ELF-1 (cell line): ENCODE results near the gene BDH1.

Experiments
- DNase-seq: peaks from one replicate; pipeline ENCODE4 v3.0.0-alpha.2; 2016; ENCODE audit warnings: low read depth, low spot score

The BDH1 gene

DNA sequence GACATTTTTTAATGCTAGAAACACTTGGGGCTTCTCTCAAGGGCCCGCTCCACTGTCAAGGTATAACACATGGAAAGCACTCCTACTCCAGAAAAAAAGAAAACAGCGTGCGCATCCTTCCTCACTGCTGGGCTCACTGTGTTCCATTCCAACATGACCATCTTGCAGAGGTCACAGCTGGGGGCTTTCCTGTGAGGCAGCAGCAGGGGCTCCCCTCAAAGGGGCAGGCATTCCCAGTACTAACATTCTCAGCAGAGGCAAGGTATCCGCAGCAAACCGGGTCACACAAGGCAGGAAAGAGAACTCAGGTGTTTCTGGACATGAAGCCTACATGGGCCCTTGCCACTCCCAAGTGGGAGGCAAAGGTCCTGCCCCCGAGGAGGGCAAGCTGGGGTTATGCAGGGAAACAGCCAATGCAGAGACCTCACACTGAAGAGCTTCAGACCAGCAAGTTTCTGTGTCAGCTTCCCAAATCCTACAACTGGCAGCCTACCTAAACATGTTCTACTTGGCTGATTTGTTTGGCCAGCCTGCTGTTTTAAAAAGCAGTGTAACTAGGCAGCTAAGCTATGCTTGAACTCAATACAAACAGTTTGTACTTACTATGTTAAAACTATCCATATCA lies 6.4 kb downstream of the BDH1 start:
- no peak for DNase-seq

DNA sequence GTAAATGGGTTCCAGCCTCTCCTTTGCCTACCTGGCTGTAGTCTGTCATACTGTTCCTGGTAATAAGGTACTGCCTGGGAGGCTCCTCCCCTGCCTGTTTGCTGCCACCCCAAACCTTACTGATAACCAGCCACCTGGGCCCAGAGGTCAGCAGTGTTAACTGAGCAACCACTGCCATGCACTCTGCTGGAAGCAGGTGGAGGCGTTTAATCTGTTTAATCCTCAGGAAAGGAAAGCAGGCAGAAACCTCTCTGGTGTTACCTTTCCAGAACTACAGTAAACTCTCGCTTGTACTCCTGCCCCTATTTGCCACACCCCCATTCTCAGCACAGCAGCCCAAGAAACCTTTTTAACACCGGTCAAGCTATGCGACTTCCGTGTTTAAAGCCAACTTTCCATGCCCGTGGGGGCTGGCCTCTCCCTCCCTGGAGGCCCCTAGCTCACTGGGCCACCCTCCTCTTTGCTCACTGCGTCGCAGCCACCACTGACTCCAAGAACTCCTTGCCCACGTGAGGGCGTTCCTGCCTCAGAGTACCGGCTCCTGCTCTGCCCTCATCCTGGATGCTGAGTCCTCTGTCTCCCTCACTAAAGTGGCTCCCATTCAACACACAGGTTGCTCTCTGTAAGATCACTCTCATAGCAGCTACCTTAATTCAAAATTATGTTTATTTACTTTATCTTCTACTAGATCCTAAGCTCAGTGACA lies 8.3 kb downstream of the BDH1 start:
- peak; percentile 59 for DNase-seq

DNA sequence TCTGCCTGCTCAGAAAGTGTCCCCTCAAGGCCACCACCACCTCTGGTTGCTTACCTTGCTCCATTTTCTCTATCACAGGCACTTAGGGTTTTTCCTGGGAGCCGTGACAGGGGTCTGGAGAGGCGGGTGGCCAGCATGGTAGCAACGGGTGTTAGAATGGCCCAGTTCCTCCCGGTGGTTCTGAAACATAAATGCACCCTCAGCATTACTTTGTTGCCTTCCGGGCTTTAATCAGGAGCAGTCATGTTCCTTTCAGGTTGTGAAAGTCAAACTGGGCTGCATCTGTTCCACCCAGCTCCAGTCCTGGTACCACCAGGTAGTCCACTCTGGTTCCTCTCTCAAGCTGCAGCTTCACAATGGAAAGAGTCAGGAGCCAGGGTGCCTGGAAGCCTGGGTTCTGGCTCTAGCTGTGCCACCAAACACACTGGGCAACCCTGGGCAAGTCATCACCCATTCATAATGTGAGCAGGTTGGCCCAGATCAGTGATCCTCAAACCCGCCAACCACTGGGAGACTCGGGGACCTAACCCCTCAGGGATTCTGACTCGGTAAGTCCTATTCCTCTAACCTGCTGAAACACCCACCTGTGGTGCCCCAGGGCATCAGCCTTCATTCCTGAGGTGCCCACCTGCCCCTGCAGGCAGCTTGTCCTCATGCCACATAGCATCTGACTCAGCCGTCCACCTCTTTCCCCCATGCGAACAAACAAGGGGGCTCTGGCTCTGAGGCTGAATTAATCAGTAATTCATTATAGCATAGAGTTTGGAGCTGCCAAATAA lies 9.3 kb downstream of the BDH1 start:
- no peak for DNase-seq

DNA sequence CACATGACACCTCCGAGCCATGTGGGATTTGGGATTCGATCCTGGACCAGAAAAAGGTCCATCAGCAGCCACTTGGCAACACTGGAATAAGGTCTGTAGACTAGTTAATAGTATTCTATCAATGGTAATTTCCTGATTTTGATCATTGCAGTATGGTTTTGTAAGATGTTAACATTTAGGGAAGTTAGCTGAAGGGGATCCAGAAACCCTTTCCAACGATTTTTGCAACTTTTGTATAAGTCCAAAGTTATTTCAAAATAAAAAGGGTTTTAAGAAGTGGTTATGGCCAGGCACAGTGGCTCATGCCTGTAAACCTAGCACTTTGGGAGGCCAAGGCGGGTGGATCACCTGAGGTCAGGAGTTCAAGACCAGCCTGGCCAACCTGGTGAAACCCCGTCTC lies 10.2 kb downstream of the BDH1 start:
- no peak for DNase-seq

DNA sequence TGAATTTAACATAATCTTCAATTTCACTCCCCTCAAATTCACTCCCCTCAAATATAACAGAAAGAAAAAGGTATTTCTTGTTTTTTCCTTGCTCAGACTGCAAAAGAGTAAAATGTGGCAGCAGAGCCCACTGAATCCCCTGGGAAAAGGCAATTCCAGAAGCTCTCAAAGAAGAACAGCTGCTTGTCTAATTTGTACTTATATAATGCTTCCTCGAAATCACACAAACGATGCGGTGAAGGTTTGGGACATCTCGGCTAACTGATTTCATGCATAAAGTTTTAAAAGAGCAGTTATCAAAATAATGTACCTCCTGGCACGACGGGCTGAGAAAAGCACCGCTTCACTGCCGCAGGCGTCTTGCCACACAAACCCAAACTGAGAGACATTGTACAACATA lies 10.7 kb downstream of the BDH1 start:
- DNase-seq, result no peak

DNA sequence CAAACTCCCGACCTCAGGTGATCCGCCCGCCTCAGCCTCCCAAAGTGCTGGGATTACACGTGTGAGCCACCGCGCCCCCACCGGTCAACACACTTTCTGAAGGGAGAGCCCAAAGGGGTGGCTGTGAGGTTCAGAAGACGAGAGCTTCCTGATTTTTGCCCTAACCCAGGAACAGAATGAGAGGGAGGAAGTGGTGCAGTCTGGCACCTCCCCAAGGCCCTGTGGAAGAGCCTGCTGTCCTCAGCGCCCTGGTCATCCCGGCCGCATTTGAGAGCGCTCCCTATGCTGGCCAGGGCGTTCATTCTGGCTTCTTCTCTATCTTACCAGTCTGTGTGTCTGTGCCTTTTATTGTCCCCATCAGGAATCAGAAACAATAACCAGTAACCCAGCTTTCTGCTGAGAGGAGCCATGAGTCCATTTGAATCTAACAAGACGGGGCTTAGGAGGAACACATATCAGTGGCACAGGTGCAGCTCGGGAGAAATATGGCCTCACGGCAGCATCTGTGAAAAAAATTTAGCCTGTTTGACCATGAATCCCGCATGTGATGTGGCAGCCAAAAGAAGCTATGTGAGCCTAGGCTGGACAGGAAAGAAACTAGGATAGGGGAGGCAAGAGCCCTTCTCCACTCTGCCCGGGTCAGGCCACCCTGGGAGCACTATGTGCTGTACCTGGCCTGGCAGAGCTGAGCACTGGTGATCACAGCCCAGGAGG lies 12.9 kb downstream of the BDH1 start:
- no peak for DNase-seq

DNA sequence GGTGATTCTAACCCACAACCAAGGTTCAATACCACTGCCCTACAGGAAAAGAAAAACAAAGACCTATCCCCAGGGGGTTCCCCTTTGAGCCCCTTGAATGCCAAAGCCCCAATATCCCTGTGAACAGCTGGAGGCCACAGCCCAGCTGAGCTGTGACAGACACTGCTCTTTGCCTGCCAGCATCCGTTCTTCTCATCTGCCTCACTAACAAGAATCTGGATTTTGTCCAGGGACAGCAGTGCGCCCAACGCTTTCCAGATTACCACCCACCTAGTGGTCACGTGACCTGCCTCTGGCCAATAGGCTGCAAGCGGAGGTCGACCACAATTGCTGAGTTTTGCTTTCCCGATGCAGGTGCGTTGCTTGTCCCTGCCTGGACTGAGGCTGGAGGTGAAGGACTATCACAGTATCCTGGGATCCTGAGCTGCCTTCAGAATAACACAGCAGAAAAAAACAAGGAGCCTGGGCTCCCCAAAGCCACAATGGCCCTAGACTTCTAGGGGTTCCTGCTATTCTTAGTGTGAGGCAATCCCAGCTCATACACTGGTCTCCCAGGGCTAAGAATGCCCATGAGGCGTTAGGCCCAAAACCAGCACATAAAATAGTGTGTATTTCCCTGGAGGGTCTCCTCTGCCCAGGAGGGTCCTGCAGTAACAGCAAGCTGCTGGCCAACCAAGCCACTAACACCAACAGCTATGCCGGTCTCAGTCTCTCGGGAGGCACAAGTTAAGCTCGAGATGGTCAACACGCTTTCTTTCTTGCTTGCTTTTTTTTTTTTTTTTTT lies 13.8 kb downstream of the BDH1 start:
- peak; percentile 94 for DNase-seq

DNA sequence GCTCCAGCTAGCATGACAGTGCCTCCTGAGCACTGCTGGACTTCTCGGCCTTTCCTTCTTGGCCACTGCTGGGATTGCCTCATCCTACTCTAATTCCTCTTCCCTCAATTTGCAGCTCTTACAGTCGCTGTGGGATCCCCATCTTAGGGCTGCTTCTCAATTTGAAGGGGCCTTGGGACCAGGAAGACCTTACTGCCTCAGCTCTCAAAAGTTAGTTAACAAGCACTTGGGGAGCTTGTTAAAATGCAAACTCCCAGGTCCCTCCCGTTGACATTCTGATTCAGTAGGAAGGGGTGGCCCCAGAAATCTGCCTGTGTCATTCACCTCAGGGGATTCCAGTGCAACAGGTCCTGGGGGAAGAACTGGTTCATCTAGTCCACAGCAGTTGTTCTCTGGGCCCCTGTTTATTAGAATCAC lies 14.8 kb downstream of the BDH1 start:
- peak; percentile 68 for DNase-seq

DNA sequence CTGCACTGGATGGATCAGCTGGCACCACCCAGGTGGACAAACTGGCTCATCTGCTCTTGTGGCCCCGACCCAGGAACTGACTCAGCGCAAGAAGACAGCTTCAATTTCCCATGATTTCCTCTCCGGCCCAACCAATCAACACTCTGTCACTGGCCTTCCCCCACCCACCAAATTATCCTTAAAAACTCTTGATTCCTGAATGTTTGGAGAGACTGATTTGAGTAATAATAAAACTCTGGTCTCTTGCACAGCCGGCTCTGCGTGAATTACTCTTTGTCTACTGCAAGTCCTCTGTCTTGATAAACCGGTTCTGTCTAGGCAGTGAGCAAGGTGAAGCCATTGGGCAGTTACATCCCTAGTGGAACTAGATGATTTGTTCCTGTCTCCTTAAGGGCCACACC lies 16.1 kb downstream of the BDH1 start:
- DNase-seq, result peak; percentile 79

DNA sequence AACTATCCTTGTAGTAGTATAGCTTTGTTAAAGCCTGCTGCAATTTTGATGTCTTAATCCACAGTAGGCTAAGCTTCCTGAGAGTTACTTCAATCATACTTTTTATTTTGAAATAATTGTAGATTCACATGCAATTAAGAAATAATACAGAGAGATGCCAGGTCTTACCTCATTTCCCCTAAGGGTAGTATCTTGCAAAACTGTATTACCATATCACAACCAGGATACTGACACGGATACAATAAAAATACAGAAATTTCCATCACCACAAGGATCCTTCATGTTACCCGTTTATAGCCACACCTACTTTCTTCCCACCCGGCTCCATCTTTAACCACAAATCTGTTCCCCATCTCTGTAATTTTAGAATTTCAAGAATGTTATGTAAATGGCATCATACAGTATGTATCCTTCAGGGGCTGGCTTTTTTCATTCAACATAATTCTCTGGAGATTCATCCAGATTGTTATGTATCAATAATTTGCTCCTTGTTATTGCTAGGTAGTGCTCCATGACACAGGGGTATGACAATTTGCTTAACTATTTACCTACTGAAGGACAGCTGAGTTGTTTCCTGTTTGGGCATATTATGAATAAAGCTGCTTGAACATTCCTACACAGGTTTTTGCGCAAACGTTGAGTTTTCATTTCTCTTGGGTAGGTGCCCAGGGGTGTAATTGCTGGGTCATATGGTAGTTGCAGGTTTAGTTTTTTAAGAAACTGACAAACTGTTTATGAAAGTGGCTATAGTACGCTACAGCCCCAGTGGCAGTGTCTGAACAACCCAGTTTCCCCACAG lies 21.6 kb downstream of the BDH1 start:
- no peak for DNase-seq

DNA sequence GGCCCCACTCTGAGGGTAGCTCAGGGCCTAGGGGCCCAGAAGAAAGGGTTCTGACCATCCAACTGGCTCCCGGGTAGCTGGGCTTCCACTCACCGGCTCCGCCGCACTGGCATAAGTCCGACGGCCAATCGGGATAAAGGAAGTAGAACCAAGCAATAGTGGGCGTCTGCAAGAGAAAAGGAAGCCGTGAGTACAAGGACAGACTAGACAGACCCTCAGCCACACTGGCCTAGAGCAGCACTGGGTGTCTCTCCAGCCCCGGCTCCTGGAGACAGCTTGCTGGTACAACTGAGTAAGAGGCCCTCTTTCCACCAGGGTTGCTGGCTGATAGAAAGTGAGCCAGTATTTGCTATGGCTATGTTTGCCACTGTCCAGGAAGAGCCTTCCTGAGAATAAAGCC lies 22.4 kb downstream of the BDH1 start:
- DNase-seq, result no peak

DNA sequence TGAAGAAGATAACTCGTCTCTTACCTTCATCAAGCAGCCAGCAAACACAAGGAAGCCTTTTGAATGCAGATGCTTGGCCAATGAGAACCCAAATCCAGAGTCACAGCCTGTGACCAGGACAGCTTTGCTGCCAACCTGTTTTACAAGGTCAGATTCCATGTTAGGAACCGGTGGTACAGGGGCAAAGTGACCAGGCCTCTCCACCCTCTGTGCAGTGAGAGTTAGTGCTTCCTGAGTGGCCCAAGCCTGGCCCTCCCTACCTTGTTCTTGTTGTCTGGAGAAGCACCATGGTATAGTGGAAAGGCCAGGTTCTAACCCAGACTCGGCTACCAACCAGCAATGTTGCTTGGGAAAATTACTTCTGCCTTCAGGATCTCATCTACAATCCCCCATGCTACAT lies 23.4 kb downstream of the BDH1 start:
- no peak for DNase-seq

DNA sequence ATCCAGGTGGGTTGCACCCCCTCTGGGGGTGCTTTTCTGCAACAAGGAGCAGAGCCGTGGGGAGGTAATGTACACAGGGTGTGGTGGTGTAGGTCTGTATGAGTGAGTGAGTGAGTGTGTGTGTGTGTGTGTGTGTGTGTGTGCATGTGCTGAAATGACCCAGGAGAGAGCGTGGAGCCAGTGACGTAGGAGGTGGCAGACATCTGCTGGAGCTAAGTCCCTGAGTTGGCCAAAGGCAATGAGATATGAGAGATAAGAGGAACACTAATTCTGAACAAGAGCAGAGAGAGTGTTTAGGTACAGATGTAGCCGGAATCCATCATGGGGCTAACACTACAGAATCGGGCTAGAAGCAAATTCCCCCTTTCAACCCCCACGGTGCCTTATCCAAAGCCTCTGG lies 27.6 kb downstream of the BDH1 start:
- DNase-seq, result no peak

DNA sequence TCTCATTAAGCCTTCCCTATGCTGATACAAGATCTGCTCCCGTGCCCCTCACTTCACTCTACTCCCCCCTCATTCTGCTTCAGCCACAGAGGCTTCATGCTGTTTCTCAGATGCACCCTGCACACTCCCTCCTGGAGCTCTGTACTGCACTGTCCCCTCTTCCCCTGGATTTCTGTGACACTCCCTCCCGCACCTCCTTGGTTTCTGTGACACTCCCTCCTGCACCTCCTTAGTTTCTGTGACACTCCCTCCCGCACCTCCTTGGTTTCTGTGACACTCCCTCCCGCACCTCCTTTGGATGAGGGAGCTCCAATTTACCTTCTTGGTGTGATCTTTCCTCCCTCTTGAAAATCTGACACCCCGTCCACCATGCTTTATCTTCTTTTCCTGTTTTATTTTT lies 28.2 kb downstream of the BDH1 start:
- DNase-seq, result no peak

DNA sequence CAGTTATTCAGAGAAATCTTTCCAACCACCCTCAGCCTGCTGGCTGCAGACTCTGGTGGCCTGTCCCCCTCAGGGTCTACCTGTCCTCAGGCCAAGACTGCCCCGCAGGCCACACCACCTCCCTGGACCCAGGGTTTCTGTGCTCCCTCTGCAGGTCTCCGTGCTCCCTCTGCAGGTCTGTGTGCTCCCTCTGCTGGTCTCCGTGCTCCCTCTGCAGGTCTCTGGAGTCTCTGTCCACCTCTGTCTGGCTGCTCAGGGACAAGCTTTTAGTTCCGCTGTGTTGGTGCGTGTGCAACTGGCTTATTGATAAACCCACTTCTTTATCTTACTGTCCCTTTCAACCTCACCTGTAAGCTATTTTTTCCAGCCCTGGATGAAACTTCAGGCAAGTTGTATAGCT lies 30.1 kb downstream of the BDH1 start:
- DNase-seq, result no peak

DNA sequence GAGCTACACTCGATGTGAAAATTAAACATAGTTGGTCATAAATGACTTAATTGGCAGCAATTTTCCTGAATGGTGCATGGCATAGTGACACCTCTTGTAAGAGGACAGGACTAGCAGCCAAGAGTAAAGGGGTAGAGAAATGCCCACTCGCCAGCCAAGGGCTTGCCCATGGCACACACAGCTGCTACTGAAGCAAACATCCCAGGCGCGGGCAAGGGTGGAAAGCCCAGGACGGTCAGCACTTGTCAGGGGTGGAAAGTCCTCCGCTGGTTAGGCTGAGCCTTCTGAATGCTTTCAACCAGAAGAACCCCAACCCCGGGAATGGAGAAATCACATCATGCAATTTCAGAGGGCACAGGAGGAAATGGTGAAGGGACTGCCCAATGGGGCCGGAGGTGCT lies 31.6 kb downstream of the BDH1 start:
- DNase-seq, result no peak

DNA sequence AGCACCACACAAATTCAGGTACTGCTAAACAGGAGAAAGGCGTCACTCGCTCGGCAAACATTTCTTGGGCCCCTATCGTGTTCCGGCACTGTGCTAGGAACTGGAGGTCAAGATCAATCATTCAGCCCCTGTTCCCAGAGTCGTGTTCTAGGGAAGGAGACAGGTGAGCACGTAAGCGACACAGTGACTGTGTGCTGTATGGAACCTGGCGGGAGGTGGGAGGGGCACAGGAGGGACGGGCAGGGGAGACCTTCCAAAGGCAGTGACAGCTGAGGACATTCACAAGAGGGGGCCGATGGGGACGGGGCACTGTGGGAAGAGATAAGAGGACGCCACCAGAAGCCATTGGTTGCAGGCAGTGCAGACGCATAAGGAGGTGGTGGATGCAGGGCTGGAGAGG lies 32.2 kb downstream of the BDH1 start:
- DNase-seq, result no peak

DNA sequence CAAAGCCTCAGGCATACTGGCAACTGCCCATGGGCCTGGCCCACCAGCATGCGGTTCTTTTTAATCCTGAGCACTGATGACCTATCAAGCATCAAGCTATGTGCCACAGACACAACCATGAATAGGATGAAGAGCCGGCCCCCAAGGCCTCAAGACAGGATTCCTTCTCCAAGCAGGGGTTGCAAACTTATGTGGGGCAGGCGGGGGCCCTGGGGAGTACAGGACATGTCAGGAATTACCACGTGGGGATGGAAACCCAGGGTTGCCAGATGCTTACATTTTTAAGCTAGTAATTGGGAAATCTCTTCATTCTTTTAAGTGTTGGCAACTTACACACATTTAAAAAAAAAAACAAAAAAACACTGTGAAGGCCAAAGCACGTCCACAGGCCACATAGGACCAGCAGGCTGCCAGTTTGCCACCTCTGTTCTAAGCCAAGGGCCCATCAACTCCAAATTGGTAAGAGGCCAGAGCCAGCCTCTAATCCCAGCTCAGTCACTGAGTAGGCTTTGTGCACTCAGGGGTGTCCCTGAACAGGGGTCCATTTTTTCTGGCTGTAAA lies 32.8 kb downstream of the BDH1 start:
- no peak for DNase-seq

DNA sequence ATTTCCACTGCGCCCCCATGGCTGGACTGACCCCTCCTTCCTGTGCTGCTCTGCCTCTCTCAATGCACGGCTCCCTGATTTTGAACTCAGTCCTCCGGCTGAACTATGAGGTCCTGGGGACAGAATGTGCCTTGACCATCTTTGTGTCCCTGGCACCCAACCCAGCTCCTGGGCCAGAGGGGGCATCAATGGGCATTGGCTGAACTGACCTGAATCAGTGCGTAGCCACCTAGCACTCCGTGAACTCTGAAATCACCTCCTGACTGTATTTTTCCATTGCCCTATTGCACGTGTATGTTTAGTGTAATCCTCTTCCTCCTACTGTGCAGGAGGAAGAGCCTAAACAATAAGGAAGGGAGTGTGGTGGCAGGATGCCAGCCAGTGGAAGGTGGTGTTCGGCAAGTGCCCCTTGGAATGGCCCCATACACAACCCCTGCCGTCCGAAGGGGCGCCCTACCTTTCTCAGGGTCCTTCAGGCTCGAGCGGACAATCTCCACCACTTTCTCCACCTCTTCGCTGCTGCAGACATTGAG lies 33.5 kb downstream of the BDH1 start:
- no peak for DNase-seq
